ENCODE data around the gene OR52L1. TPM values are rescaled to one million over a fixed set of nuclear protein-coding genes. Genes with fewer than 3 reads are reported as not detected.
A peak's percentile ranks its signal among the peaks of the same experiment; 100 is the strongest.

OR52L1 gene
- polyA plus RNA-seq (2012; ENCODE audit: insufficient read depth, insufficient read length, low read depth), result not detected

DNA sequence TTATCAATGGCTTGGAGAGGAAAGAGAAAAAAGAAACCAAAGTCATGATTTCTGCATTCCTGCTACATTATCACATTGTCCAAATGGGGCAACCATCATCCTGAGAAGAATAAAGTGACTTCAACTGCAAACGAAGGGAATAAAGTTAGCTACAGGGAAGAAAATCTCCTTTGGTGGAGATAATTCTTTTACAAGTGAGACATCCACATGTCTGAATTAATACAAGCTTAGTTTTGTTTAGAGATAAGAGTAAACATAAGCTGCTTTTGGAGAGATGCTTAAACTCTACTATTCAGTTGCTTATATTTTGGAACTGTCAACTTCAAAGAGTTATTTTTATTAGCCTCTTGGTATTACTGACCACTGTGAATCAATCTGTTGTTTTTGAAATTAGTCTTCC lies at the start of gene OR52L1:
Gene OR52L1, minus strand, starts transcription at position 101 of the 400 bp plus-strand sequence. Its CDS starts 55 bp downstream, at position 46.
- TF ChIP-seq, protein P1, sequence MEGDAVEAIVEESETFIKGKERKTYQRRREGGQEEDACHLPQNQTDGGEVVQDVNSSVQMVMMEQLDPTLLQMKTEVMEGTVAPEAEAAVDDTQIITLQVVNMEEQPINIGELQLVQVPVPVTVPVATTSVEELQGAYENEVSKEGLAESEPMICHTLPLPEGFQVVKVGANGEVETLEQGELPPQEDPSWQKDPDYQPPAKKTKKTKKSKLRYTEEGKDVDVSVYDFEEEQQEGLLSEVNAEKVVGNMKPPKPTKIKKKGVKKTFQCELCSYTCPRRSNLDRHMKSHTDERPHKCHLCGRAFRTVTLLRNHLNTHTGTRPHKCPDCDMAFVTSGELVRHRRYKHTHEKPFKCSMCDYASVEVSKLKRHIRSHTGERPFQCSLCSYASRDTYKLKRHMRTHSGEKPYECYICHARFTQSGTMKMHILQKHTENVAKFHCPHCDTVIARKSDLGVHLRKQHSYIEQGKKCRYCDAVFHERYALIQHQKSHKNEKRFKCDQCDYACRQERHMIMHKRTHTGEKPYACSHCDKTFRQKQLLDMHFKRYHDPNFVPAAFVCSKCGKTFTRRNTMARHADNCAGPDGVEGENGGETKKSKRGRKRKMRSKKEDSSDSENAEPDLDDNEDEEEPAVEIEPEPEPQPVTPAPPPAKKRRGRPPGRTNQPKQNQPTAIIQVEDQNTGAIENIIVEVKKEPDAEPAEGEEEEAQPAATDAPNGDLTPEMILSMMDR (IDR thresholded peaks at IDR 0.05; ENCODE audit: low read depth, low read length), result no peak
- Histone ChIP-seq H3K36me3 (no peaks in the 10 kb centered on the region), H3K4me1 (no peaks in the 10 kb centered on the region), H3K9me3 (no peaks in the 10 kb centered on the region), H3K4me3 (ENCODE audit: low read depth, low read length) (no peak within 1 kb of the TSS), H3K27me3 (no peaks in the 10 kb centered on the region)
- DNase-seq, result no peak

DNA sequence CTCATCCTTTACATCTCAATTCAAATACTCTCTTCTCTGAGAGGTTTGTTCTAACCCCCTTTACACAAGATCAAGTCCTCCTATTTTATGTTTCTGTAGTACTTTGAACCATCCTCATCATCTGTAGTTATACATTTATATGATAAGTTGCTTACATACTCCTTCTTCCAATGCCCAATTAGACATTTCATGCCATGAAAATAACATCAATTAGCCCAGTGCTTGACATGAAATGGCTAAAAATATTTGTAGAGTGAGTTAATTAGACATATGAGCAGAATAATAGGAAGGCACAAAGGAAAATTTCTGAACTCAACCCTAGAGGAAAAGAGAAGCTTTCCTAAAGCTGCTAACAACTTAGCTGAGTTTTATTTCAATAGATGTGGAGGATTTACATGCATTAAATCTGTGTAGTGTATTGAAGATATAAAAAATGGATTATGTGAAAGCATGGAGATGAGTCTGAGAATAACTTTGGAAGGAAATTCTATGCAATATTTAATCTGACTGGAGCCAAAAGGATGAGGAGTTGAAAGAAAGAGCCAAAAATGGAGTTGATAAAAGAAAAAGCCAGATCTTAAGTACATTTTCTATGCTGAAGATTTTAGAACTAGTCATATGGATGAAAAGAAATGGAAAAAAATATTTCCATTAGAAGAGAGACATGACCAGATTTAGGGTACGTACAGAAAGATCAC lies 44.1 kb upstream of the OR52L1 start, which contains the start of gene OR56A1:
Gene OR56A1, minus strand, starts transcription at position 51 of the 698 bp plus-strand sequence. CDS start 3,066 bp downstream, outside the sequence.
- no peaks in the 10 kb centered on the region for H3K27me3 ChIP-seq

DNA sequence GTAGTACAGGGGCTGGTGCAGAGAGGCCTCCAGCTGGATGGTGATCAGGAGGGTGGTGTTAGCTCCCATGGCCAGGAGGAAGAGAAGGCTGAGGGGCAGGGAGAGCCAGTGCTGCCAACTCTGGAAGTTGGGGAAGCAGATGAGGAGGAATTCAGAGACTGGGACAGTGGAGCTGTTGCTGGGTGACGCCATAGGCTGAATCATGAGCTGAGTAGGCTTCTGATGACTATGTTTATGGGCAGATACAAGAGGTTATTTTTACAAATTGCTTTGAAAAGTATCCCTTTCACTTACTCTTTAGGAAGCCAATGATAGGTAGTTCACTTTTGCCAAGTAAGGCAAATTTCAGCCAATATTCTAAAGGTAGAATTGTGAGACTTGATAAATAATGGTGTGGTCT lies 40.7 kb upstream of the OR52L1 start:
- no peak overlapping the region for H3K4me3 ChIP-seq (ENCODE audit: low read depth, low read length)
- no peak for DNase-seq
- H3K4me1 ChIP-seq, result no peaks in the 10 kb centered on the region
- no peaks in the 10 kb centered on the region for H3K27me3 ChIP-seq
- no peaks in the 10 kb centered on the region for H3K9me3 ChIP-seq
- TF ChIP-seq, protein P1 (IDR thresholded peaks at IDR 0.05; ENCODE audit: low read depth, low read length), result no peak
- no peaks in the 10 kb centered on the region for H3K36me3 ChIP-seq

More for the DNA sequence above, 44.1 kb upstream of the OR52L1 start, which contains the start of gene OR56A1:
- H3K4me1 ChIP-seq, result no peaks in the 10 kb centered on the region
- H3K36me3 ChIP-seq, result no peaks in the 10 kb centered on the region
- DNase-seq, result no peak
- H3K9me3 ChIP-seq, result no peaks in the 10 kb centered on the region
- no peak within 1 kb of the TSS for H3K4me3 ChIP-seq (ENCODE audit: low read depth, low read length)
- TF ChIP-seq, protein P1 (IDR thresholded peaks at IDR 0.05; ENCODE audit: low read depth, low read length), result no peak

DNA sequence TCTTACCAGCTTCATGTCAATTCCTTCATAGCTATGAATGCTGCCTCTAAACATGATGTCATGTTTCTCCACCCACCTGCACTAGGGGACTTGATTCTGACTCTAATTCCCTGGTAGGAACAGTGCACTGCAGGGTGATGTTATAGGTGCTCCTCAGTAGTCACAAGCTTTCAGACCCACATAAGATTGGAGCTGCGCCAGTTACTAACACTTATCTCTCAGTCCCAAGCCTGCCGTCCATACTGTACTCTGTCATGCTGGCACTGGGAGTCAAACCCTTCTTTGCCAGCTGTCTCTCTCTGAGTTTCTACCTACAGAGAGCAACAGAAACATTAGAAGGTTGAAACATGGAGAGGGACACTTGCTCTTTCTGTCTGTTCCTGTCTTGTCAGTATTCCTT lies 38.3 kb upstream of the OR52L1 start:
- TF ChIP-seq, protein P1 (IDR thresholded peaks at IDR 0.05; ENCODE audit: low read depth, low read length), result no peak
- Histone ChIP-seq H3K4me3 (ENCODE audit: low read depth, low read length) (no peak overlapping the region), H3K9me3 (no peaks in the 10 kb centered on the region), H3K27me3 (no peaks in the 10 kb centered on the region), H3K4me1 (no peaks in the 10 kb centered on the region), H3K36me3 (no peaks in the 10 kb centered on the region)
- no peak for DNase-seq

DNA sequence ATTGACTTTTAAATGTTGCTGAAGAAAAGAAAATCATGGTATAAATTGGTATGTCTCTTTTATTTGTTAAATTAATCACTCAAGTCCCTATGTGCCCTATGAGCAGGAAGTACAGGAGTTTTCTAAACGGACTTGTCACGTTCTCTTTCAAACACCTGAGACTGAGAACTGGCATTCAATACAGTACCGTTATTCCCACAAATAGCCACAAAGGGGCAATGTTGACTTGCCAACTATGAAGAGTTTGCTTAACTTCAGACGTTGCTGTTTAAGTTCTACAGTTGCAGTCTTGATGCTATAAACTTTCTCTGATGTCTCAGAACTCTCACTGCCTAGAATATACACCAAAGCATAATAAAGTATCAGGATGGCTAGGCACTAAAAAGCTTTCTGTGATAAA lies 36.2 kb upstream of the OR52L1 start:
- TF ChIP-seq, protein P1 (IDR thresholded peaks at IDR 0.05; ENCODE audit: low read depth, low read length), result peak; percentile 35
- Histone ChIP-seq H3K27me3 (no peaks in the 10 kb centered on the region), H3K36me3 (no peaks in the 10 kb centered on the region), H3K9me3 (no peaks in the 10 kb centered on the region), H3K4me3 (ENCODE audit: low read depth, low read length) (no peak overlapping the region), H3K4me1 (no peaks in the 10 kb centered on the region)
- no peak for DNase-seq

DNA sequence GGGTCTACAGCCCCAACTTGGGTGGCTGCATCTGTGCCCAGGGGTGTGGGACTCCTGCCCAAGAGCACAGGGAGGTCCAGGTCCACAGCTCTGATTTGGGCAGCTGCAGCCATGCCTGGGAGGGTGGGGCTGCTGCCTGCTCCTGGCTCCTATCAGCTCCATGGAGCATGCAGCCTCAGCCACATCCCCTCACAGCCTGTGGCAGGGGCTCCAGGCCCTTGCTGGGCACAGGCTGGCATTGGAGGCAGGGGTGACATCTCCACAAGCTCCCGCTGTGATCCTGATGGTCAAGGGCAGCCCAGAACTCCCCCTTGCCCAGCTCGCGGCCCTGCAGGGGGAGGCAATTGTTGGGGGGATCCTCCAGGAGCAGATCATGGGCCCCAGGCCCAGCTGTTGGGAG lies 26.3 kb upstream of the OR52L1 start:
- TF ChIP-seq, protein P1 (IDR thresholded peaks at IDR 0.05; ENCODE audit: low read depth, low read length), result no peak
- no peaks in the 10 kb centered on the region for H3K27me3 ChIP-seq
- no peaks in the 10 kb centered on the region for H3K9me3 ChIP-seq
- H3K4me3 ChIP-seq (ENCODE audit: low read depth, low read length), result no peak overlapping the region
- DNase-seq, result no peak
- H3K36me3 ChIP-seq, result no peaks in the 10 kb centered on the region
- no peaks in the 10 kb centered on the region for H3K4me1 ChIP-seq

Measured in BE2C (cell line).